GM18526 (cell line): ENCODE measurements around the gene CRIM1.

Experiments used
- POLR2A ChIP-seq: IDR thresholded peaks from 3 replicates; pipeline ENCODE4 v1.6.1; 2011; ENCODE audit not compliant: insufficient read length; ENCODE audit errors: extremely low read depth

Gene CRIM1

GRCh38 chr2:36462311-36462935, 106.8 kb downstream of the CRIM1 start:
- no peak for TF ChIP-seq POLR2A

- no peak for TF ChIP-seq POLR2A
Measured at GRCh38 chr2:36463365-36463764, 107.8 kb downstream of the CRIM1 start.

GRCh38 chr2:36464006-36464721, 108.6 kb downstream of the CRIM1 start:
- no peak for TF ChIP-seq POLR2A

- TF ChIP-seq POLR2A: no peak
Measured at GRCh38 chr2:36466135-36466534, 110.6 kb downstream of the CRIM1 start.

GRCh38 chr2:36468463-36469105, 113.0 kb downstream of the CRIM1 start:
- no peak for TF ChIP-seq POLR2A

- TF ChIP-seq POLR2A: no peak
Measured at GRCh38 chr2:36469106-36469477, 113.5 kb downstream of the CRIM1 start.

- TF ChIP-seq POLR2A: no peak
Measured at GRCh38 chr2:36469710-36470109, 114.1 kb downstream of the CRIM1 start.

- TF ChIP-seq POLR2A: no peak
Measured at GRCh38 chr2:36473230-36473629, 117.7 kb downstream of the CRIM1 start.

GRCh38 chr2:36476411-36476810, 120.8 kb downstream of the CRIM1 start:
- TF ChIP-seq POLR2A: no peak

GRCh38 chr2:36477315-36477714, 121.7 kb downstream of the CRIM1 start:
- no peak for TF ChIP-seq POLR2A

GRCh38 chr2:36477746-36478145, 122.2 kb downstream of the CRIM1 start:
- no peak for TF ChIP-seq POLR2A

- TF ChIP-seq POLR2A: no peak
Measured at GRCh38 chr2:36478332-36478738, 122.8 kb downstream of the CRIM1 start.

- TF ChIP-seq POLR2A: no peak
Measured at GRCh38 chr2:36478999-36479398, 123.4 kb downstream of the CRIM1 start.

GRCh38 chr2:36479406-36479805, 123.8 kb downstream of the CRIM1 start:
- no peak for TF ChIP-seq POLR2A

- no peak for TF ChIP-seq POLR2A
Measured at GRCh38 chr2:36480028-36480427, 124.5 kb downstream of the CRIM1 start.

GRCh38 chr2:36480636-36481035, 125.1 kb downstream of the CRIM1 start:
- TF ChIP-seq POLR2A: no peak

- TF ChIP-seq POLR2A: no peak
Measured at GRCh38 chr2:36481709-36482108, 126.1 kb downstream of the CRIM1 start.

- TF ChIP-seq POLR2A: no peak
Measured at GRCh38 chr2:36482576-36483214, 127.1 kb downstream of the CRIM1 start.
